Left ventricle myocardium inferior (tissue), 1 donor: Measurements from ENCODE around the gene GNAI1. TPM values are rescaled to one million over a fixed set of nuclear protein-coding genes. Genes with fewer than 3 reads are reported as not detected.

Experiments used
- DNase-seq: peaks from one replicate; pipeline ENCODE4 v3.0.0-alpha.2; 2020
- H3K27ac ChIP-seq: fragments of 200-600 bp; replicated peaks from 2 replicates; pipeline ENCODE4 v1.8.0; 2021
- H3K27me3 ChIP-seq: fragments of 200-600 bp; 2 replicates; pipeline ENCODE4 v1.8.0; 2021; ENCODE audit warnings: low read depth
- H3K36me3 ChIP-seq: fragments of 200-600 bp; 2 replicates; pipeline ENCODE4 v1.8.0; 2021
- H3K4me1 ChIP-seq: fragments of 200-600 bp; 2 replicates; pipeline ENCODE4 v1.8.0; 2021
- H3K4me3 ChIP-seq: fragments of 200-600 bp; 2 replicates; pipeline ENCODE4 v1.8.0; 2021; ENCODE audit warnings: mild to moderate bottlenecking, moderate library complexity
- H3K9me3 ChIP-seq: fragments of 200-600 bp; replicated peaks from 2 replicates; pipeline ENCODE4 v1.8.0; 2021
- CTCF ChIP-seq: fragments of 200-600 bp; IDR thresholded peaks from 2 replicates; pipeline ENCODE4 v1.8.0; 2021; ENCODE audit warnings: antibody characterized with exemption, mild to moderate bottlenecking, borderline replicate concordance
- intact Hi-C: fragments of 100-400 bp; cut with micrococcal nuclease; formaldehyde crosslinking; loops from one replicate; pipeline ENCODE4 v1.11.0; 2022
- total RNA-seq: library from RNA; stranded (reverse); fragmentation: NEBNext Ultra II Directional; extraction: Animal tissue kit (Norgen Biotek cat#: 25700); gene quantifications from one replicate; pipeline ENCODE4 v1.2.1, GENCODE V29; 2021
- donor health status: DM: no; HTN: yes; CAD: no; lungs with severe emphysema.

Gene GNAI1
- total RNA-seq, 1 donor from 2014 or later = 14.5 TPM

DNA sequence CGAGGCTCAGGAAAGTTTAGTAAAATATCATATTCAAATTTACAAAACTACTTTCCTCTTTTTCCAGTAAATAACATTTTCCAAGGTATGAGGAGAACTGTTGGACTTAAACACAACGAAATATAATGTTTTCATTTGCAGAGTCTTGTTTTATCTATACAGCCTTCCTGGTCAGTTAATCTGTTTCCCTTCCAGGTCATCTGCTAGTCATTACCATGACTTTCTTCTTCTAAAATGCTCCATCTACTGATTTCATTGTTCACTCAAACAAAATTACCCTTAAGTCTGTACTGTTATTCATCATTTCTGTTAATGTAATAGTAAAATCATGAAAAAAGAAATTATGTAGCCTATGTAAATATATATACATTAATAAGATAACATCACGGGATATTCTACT is 69.8 kb downstream of the GNAI1 start:
- Histone ChIP-seq H3K27ac (no peak overlapping the region), H3K36me3 (peaks cover 31% of the 10 kb centered on the region), H3K27me3 (no peaks in the 10 kb centered on the region), H3K4me3 (no peak overlapping the region), H3K4me1 (peaks cover 3% of the 10 kb centered on the region), H3K9me3 (no peaks in the 10 kb centered on the region)
- no peak for DNase-seq
- intact Hi-C loops = no loop called here
- TF ChIP-seq CTCF = no peak

- Histone ChIP-seq H3K36me3 (peaks cover 26% of the 10 kb centered on the region), H3K27me3 (no peaks in the 10 kb centered on the region), H3K27ac (no peak overlapping the region), H3K4me3 (no peak overlapping the region), H3K9me3 (no peaks in the 10 kb centered on the region), H3K4me1 (peaks cover 3% of the 10 kb centered on the region)
- no peak for DNase-seq
- intact Hi-C loops = no loop called here
- TF ChIP-seq CTCF = no peak
Measured at GRCh38 chr7:80204919-80205318, 70.3 kb downstream of the GNAI1 start.

DNA sequence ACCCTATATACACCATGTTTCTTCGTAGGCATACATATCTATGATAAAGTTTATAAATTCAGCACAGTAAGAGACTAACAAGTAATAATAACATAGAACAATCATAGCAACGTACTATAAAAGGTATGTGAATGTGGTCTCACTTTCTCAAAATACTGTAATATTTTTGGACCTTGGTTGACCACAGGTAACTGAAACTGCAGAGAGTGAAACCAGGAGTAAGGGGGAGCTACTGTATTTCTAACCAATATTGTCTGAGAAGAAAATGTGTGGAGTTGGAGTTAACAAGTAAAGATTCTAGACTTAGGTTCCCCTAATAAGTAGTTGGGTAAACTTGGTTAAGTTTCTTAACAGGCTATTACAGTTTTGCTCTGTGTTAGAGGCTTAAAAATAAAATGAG is 72.1 kb downstream of the GNAI1 start:
- Histone ChIP-seq H3K27me3 (no peaks in the 10 kb centered on the region), H3K36me3 (peaks cover 24% of the 10 kb centered on the region), H3K4me1 (peaks cover 3% of the 10 kb centered on the region), H3K27ac (no peak overlapping the region), H3K4me3 (no peak overlapping the region), H3K9me3 (no peaks in the 10 kb centered on the region)
- DNase-seq = no peak
- intact Hi-C loops = no loop called here
- no peak for TF ChIP-seq CTCF

- Histone ChIP-seq H3K4me1 (peaks cover 3% of the 10 kb centered on the region), H3K27me3 (no peaks in the 10 kb centered on the region), H3K4me3 (no peak overlapping the region), H3K36me3 (peaks cover 30% of the 10 kb centered on the region), H3K9me3 (no peaks in the 10 kb centered on the region), H3K27ac (no peak overlapping the region)
- intact Hi-C loops = no loop called here
- TF ChIP-seq CTCF = no peak
- no peak for DNase-seq
Measured at GRCh38 chr7:80207501-80207900, 72.9 kb downstream of the GNAI1 start.

DNA sequence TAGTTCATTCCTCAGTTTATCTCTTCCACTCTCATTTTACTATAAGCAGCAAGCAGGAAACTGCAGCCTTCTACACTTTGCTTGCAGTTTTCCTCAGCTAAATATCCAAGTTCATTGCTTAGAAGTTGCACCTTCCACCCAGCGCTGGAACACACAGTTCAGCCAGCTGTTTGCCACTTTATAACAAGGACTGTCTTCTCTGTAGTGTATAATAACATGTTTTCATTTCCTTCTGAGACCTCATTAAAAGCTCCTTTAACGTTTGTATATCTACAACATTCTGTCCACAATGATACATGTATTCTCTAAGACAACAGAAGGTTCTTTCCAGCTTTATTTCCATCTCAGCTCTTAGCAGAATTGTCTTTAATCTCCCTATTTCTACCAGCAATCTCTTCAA is 74.1 kb downstream of the GNAI1 start:
- H3K36me3 ChIP-seq = peaks cover 41% of the 10 kb centered on the region
- no peak overlapping the region for H3K27ac ChIP-seq
- DNase-seq = no peak
- H3K4me3 ChIP-seq = no peak overlapping the region
- no peaks in the 10 kb centered on the region for H3K27me3 ChIP-seq
- no peaks in the 10 kb centered on the region for H3K9me3 ChIP-seq
- peaks cover 3% of the 10 kb centered on the region for H3K4me1 ChIP-seq
- TF ChIP-seq CTCF = no peak
- intact Hi-C loops = no loop called here

GRCh38 chr7:80210400-80210799 is 75.8 kb downstream of the GNAI1 start:
- peaks cover 34% of the 10 kb centered on the region for H3K36me3 ChIP-seq
- TF ChIP-seq CTCF = no peak

More at GRCh38 chr7:80210400-80210799, 75.8 kb downstream of the GNAI1 start:
- Histone ChIP-seq H3K4me1 (peaks cover 3% of the 10 kb centered on the region), H3K27me3 (no peaks in the 10 kb centered on the region), H3K4me3 (no peak overlapping the region), H3K9me3 (no peaks in the 10 kb centered on the region), H3K27ac (no peak overlapping the region)
- intact Hi-C loops = no loop called here
- no peak for DNase-seq
